HepG2 (cell line): Measurements from ENCODE around the gene PTPRCAP. TPM values are rescaled to one million over a fixed set of nuclear protein-coding genes. Genes with fewer than 3 reads are reported as not detected.
A peak's percentile ranks its signal among the peaks of the same experiment; 100 is the strongest.

Experiments
- ARID2 ChIP-seq: sonication (generic); formaldehyde crosslinking; IDR thresholded peaks from 2 replicates; pipeline ENCODE4 v1.8.1; 2022; ENCODE audit warnings: mild to moderate bottlenecking, missing genetic modification reagents, borderline replicate concordance
- ATAD3A ChIP-seq: sonication (generic); formaldehyde crosslinking; IDR thresholded peaks from 2 replicates; pipeline ENCODE4 v1.4.0; 2020; ENCODE audit warnings: missing genetic modification reagents
- ATF1 ChIP-seq: IDR thresholded peaks from 2 replicates; pipeline ENCODE4 v1.6.1; 2016; ENCODE audit warnings: mild to moderate bottlenecking, control low read depth
- CREBL2 ChIP-seq: sonication (generic); formaldehyde crosslinking; IDR thresholded peaks from 2 replicates; pipeline ENCODE4 v1.8.1; 2023; ENCODE audit warnings: missing genetic modification reagents, mild to moderate bottlenecking, borderline replicate concordance
- DNMT1 ChIP-seq: sonication (generic); formaldehyde crosslinking; IDR thresholded peaks from 2 replicates; pipeline ENCODE4 v1.5.1; 2020; ENCODE audit warnings: mild to moderate bottlenecking, missing genetic modification reagents
- DNMT3B ChIP-seq: conservative IDR thresholded peaks from 2 replicates; pipeline ENCODE4 v1.6.1; 2016; ENCODE audit warnings: missing biosample characterization, control low read depth
- GATAD1 ChIP-seq: IDR thresholded peaks from 2 replicates; pipeline ENCODE4 v1.6.1; 2016; ENCODE audit warnings: missing genetic modification reagents, missing compliant biosample characterization
- GMEB2 ChIP-seq: IDR thresholded peaks from 2 replicates; pipeline ENCODE4 v1.6.1; 2016; ENCODE audit warnings: missing biosample characterization, missing genetic modification reagents, low read depth
- KLF16 ChIP-seq, 2 experiments: sonication (generic) in 1 of 2; formaldehyde crosslinking in 1 of 2; IDR thresholded peaks; 2 replicates each; pipeline versions ENCODE4 v1.6.1 to v1.8.0; 2016 to 2023; ENCODE audit warnings: missing genetic modification reagents in 2 of 2, missing compliant biosample characterization in 1 of 2
- MED8 ChIP-seq: sonication (generic); formaldehyde crosslinking; IDR thresholded peaks from 2 replicates; pipeline ENCODE4 v1.8.1; 2023; ENCODE audit warnings: mild to moderate bottlenecking, missing genetic modification reagents; ENCODE audit not compliant: insufficient replicate concordance
- POLR2AphosphoS5 ChIP-seq: IDR thresholded peaks from 2 replicates; pipeline ENCODE4 v1.6.1; 2012; ENCODE audit warnings: low read depth, low read length
- SIN3B ChIP-seq: fragments of 150-350 bp; IDR thresholded peaks from 2 replicates; pipeline ENCODE4 v1.6.1; 2014; ENCODE audit warnings: low read length
- SMAD1 ChIP-seq: sonication (generic); formaldehyde crosslinking; IDR thresholded peaks from 2 replicates; pipeline ENCODE4 v1.4.0; 2020; ENCODE audit warnings: missing genetic modification reagents, low read depth, mild to moderate bottlenecking, borderline replicate concordance
- ZFAT ChIP-seq: sonication (generic); formaldehyde crosslinking; conservative IDR thresholded peaks from 2 replicates; pipeline ENCODE4 v1.8.1; 2023; ENCODE audit warnings: missing genetic modification reagents, inconsistent platforms
- ZNF101 ChIP-seq: sonication (generic); formaldehyde crosslinking; IDR thresholded peaks from 2 replicates; pipeline ENCODE4 v1.4.0; 2020; ENCODE audit warnings: mild to moderate bottlenecking, low read depth, missing genetic modification reagents, borderline replicate concordance
- ZNF121 ChIP-seq: sonication (generic); formaldehyde crosslinking; IDR thresholded peaks from 2 replicates; pipeline ENCODE4 v1.5.0; 2020; ENCODE audit warnings: mild to moderate bottlenecking, missing genetic modification reagents
- ZNF18 ChIP-seq: sonication (generic); formaldehyde crosslinking; IDR thresholded peaks from 2 replicates; pipeline ENCODE4 v1.8.0; 2022; ENCODE audit warnings: mild to moderate bottlenecking, missing genetic modification reagents; ENCODE audit not compliant: insufficient replicate concordance
- ZNF513 ChIP-seq: sonication (generic); formaldehyde crosslinking; conservative IDR thresholded peaks from 2 replicates; pipeline ENCODE4 v1.5.0; 2020; ENCODE audit warnings: missing genetic modification reagents
- ZNF543 ChIP-seq: sonication (generic); formaldehyde crosslinking; IDR thresholded peaks from 2 replicates; pipeline ENCODE4 v1.4.0; 2020; ENCODE audit warnings: mild to moderate bottlenecking, missing genetic modification reagents
- ZNF597 ChIP-seq: sonication (generic); formaldehyde crosslinking; IDR thresholded peaks from 2 replicates; pipeline ENCODE4 v1.5.0; 2020; ENCODE audit warnings: missing genetic modification reagents
- ZNF616 ChIP-seq: sonication (generic); formaldehyde crosslinking; IDR thresholded peaks from 2 replicates; pipeline ENCODE4 v1.5.0; 2020; ENCODE audit warnings: low read depth, mild to moderate bottlenecking, missing genetic modification reagents
- polyA plus RNA-seq, 8 experiments: library from polyadenylated mRNA; depleted of rRNA in 3 of 8; stranded (reverse) in 7 of 8; unstranded in 1 of 8; fragments of >200 nt; fragmentation: Illumina TruSeq in 4 of 8; extraction: Trizol in 4 of 8; gene quantifications; 2 replicates each; pipeline versions ENCODE4 v1.2.1 to v1.2.3, GENCODE V29; 2011 to 2016; ENCODE audit warnings: low read depth in 4 of 8, missing spikeins in 1 of 8, mixed read lengths in 1 of 8; ENCODE audit not compliant: insufficient read depth in 1 of 8
- total RNA-seq, 5 experiments: library from RNA; depleted of rRNA; stranded (reverse); fragments of >200 nt; fragmentation: Illumina TruSeq; extraction: Trizol; gene quantifications; 2 replicates each; pipeline ENCODE4 v1.2.3, GENCODE V29; 2016; ENCODE audit warnings: low read depth in 1 of 5

Gene PTPRCAP
- total and polyA plus RNA-seq, 2 of the 13 experiments (the other 11 are each of a cell fraction or from before 2014, with no cell fraction given): 0.60 to 0.70 TPM

GRCh38 chr11:67482827-67483798 lies 45.6 kb upstream of the PTPRCAP start, which contains the start of gene AIP (continued):
- peak; percentile 99 for TF ChIP-seq ARID2 (CRISPR knock-in tag)
- TF ChIP-seq ZNF543 (CRISPR knock-in tag): peak; percentile 98
- peak; percentile 53 for TF ChIP-seq MED8 (CRISPR knock-in tag)
- 0 out of 2 replicates have a peak, but pooled peaks have one; percentile 74 for TF ChIP-seq DNMT1 (CRISPR knock-in tag)
- TF ChIP-seq ZNF18: peak; percentile 84
- TF ChIP-seq GATAD1: peak; percentile 94
- peak; percentile 73; the same call in 1 of the 2 replicates for TF ChIP-seq ATAD3A (CRISPR knock-in tag)
- TF ChIP-seq SMAD1 (CRISPR knock-in tag): no peak
- peak; percentile 75 to 95; a peak in 3 of 4 replicates for TF ChIP-seq KLF16 (CRISPR knock-in tag; IDR thresholded peaks at IDR 0.05)
- TF ChIP-seq ZNF597 (CRISPR knock-in tag): no peak
- peak; percentile 97 for TF ChIP-seq ZNF101
- TF ChIP-seq ZFAT (CRISPR knock-in tag): no peak
- TF ChIP-seq POLR2AphosphoS5: no peak; the same call in none of the 2 replicates
- no peak for TF ChIP-seq ZNF121 (CRISPR knock-in tag)
- TF ChIP-seq ATF1: peak; percentile 82
- peak; percentile 98 for TF ChIP-seq ZNF616 (CRISPR knock-in tag)
- TF ChIP-seq DNMT3B: peak; percentile 91; the same call in 1 of the 2 replicates
- TF ChIP-seq GMEB2 (CRISPR knock-in tag): 0 out of 2 replicates have a peak, but pooled peaks have one; percentile 28
- TF ChIP-seq CREBL2 (CRISPR knock-in tag): peak; percentile 90; the same call in 1 of the 2 replicates
- TF ChIP-seq ZNF513 (CRISPR knock-in tag): no peak
- peak; percentile 78 for TF ChIP-seq SIN3B
